COLO829 (cell line): ENCODE results near the gene YWHAB.

ENCODE experiments used
- DNase-seq: peaks from one replicate; pipeline ENCODE4 v3.0.0; 2012; ENCODE audit warnings: low spot score

YWHAB gene

DNA sequence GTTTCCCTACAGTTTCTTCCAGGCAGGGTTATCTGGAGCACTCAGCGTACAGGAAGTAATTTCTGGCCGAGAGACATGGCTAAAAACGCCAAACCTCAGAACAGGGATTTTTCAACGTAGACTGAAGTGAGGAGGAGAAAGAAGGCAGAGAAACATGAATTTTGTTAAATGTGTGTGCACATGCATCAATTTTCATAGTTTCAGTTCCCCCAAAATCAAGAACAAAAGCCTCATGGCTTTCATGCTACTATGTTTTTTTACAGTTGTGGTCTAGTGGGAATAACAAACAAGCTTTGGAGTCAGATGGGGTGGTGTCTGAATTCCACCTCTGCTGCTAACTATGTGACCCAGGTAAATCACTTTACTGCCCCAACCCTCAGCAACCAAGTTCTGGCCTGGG lies 69.8 kb downstream of the YWHAB start:
- no peak for DNase-seq

DNA sequence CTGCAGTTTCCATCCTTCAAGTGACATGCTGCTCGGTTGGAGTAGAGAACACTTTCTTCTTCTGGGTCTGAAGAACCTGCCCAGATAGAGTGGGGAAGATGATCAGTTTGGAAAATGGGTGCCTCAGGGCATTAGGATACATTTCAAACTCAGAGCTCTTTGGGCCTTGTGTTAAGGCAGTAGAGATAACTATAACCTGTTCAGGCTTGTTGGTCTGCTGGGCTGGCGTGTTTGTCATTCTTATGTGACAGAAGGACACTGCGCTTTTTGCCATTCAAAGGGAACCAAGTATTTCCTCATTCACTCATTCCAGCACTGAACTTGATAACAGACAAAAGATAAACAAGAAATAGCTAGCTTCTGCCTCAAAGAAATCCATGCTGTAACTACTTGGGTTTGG lies 70.9 kb downstream of the YWHAB start:
- no peak for DNase-seq
